GM12878 (cell line): ENCODE results near the gene PCDHB9. TPM values are rescaled to one million over a fixed set of nuclear protein-coding genes. Genes with fewer than 3 reads are reported as not detected.

Experiments
- ATAC-seq: fragments of 200-7000 bp; cut with Tn5 transposase; 3 replicates; pipeline ENCODE4 v1.9.1; 2020; ENCODE audit warnings: mild to moderate bottlenecking, moderate library complexity
- BruUV-seq: library from RNA; stranded (reverse); fragments of 400-500 nt; replicated peaks from 2 replicates; lab custom pipeline; 2021; lab: Mats Ljungman, UMichigan
- CTCF ChIA-PET: fragments of 300-600 bp; sonication (Branson Sonifier 250); formaldehyde crosslinking; extraction: SDS; loops from one replicate; lab custom pipeline; 2021; ENCODE audit warnings: inconsistent platforms; lab: Yijun Ruan, JAX
- POLR2A ChIA-PET: fragments of 350-600 bp; formaldehyde crosslinking; extraction: SDS; loops from one replicate; lab custom pipeline; 2021; ENCODE audit warnings: inconsistent platforms; lab: Charles Lee
- RAD21 ChIA-PET: fragments of 300-600 bp; sonication (Branson Sonifier 250); formaldehyde crosslinking; loops from one replicate; lab custom pipeline; 2023; ENCODE audit warnings: antibody characterized with exemption; ENCODE audit not compliant: unreplicated experiment; lab: Charles Lee
- SMC1A ChIA-PET: fragments of 300-600 bp; sonication (Branson Sonifier 250); formaldehyde crosslinking; loops from one replicate; lab custom pipeline; 2023; ENCODE audit not compliant: unreplicated experiment, uncharacterized antibody; lab: Charles Lee
- DNase-seq: peaks from one replicate; pipeline ENCODE4 v3.0.0-alpha.2; 2011; ENCODE audit warnings: low read depth, low spot score
- FAIRE-seq: peaks from 3 replicates; lab custom pipeline; 2011; peaks lifted over from hg19 to GRCh38; lab: Jason Lieb, UNC
- H2AFZ ChIP-seq: 2 replicates; pipeline ENCODE4 v1.6.0; 2011; ENCODE audit warnings: low read depth, low read length, control low read depth; ENCODE audit not compliant: control insufficient read depth
- H3K27ac ChIP-seq: 2 replicates; pipeline ENCODE4 v1.5.1; 2011; ENCODE audit warnings: control low read depth; ENCODE audit not compliant: control insufficient read depth, insufficient read depth
- H3K27me3 ChIP-seq, 2 experiments: replicated peaks in 1 of 2; 2 replicates each; pipeline versions ENCODE4 v1.6.0 to v1.6.1; 2011; ENCODE audit warnings: low read length in 1 of 2; ENCODE audit not compliant: control insufficient read depth in 2 of 2, insufficient read depth in 2 of 2
- H3K36me3 ChIP-seq, 2 experiments: 2 replicates each; pipeline ENCODE4 v1.5.1; 2011; ENCODE audit warnings: low read length in 1 of 2; ENCODE audit not compliant: control insufficient read depth in 2 of 2, insufficient read depth in 2 of 2
- H3K4me1 ChIP-seq: 2 replicates; pipeline ENCODE4 v1.6.1; 2011; ENCODE audit warnings: mild to moderate bottlenecking, low read length, moderate library complexity, mixed read lengths; ENCODE audit not compliant: control insufficient read depth, insufficient read depth
- H3K4me2 ChIP-seq: 2 replicates; pipeline ENCODE4 v1.6.0; 2011; ENCODE audit warnings: control low read depth; ENCODE audit not compliant: control insufficient read depth, insufficient read depth
- H3K4me3 ChIP-seq: fragments of 200-600 bp; sonication (generic); 2 replicates; pipeline ENCODE4 v1.5.1; 2016
- H3K79me2 ChIP-seq: 2 replicates; pipeline ENCODE4 v1.6.0; 2011; ENCODE audit warnings: low read length; ENCODE audit not compliant: control insufficient read depth, insufficient read depth
- H3K9ac ChIP-seq: 2 replicates; pipeline ENCODE4 v1.8.0; 2011; ENCODE audit warnings: low read length, control low read depth, mixed read lengths; ENCODE audit not compliant: control insufficient read depth, insufficient read depth
- H3K9me3 ChIP-seq: replicated peaks from 3 replicates; pipeline ENCODE4 v1.5.1; 2011; ENCODE audit warnings: mild to moderate bottlenecking, low read length; ENCODE audit not compliant: control insufficient read depth, insufficient read depth
- H4K20me1 ChIP-seq: 2 replicates; pipeline ENCODE4 v1.6.0; 2011; ENCODE audit not compliant: control insufficient read depth, insufficient read depth
- CBX3 ChIP-seq: fragments of 200-600 bp; sonication (generic); IDR thresholded peaks from 2 replicates; pipeline ENCODE4 v1.6.1; 2016; ENCODE audit warnings: low read depth, borderline replicate concordance
- DPF2 ChIP-seq: fragments of 450-650 bp; IDR thresholded peaks from 2 replicates; pipeline ENCODE4 v1.6.1; 2017; ENCODE audit warnings: mild to moderate bottlenecking
- E4F1 ChIP-seq: fragments of 450-650 bp; IDR thresholded peaks from 2 replicates; pipeline ENCODE4 v1.6.1; 2018; ENCODE audit warnings: borderline replicate concordance, mild to moderate bottlenecking; ENCODE audit not compliant: partially characterized antibody
- FOXM1 ChIP-seq: IDR thresholded peaks from 2 replicates; pipeline ENCODE4 v1.6.1; 2012; ENCODE audit warnings: low read depth, mild to moderate bottlenecking, inconsistent platforms, low read length, moderate library complexity
- HDGF ChIP-seq: fragments of 450-650 bp; IDR thresholded peaks from 2 replicates; pipeline ENCODE4 v1.6.1; 2016; ENCODE audit warnings: antibody characterized with exemption
- KAT2A ChIP-seq: conservative IDR thresholded peaks from 2 replicates; pipeline ENCODE4 v1.6.1; 2011; ENCODE audit warnings: low read depth, low read length; ENCODE audit not compliant: control insufficient read depth
- MYC ChIP-seq: IDR thresholded peaks from 2 replicates; pipeline ENCODE4 v1.6.1; 2011; ENCODE audit warnings: mild to moderate bottlenecking, low read length, moderate library complexity, inconsistent platforms; ENCODE audit not compliant: insufficient read depth, insufficient replicate concordance, insufficient read length, severe bottlenecking
- PAX8 ChIP-seq: fragments of 450-650 bp; IDR thresholded peaks from 2 replicates; pipeline ENCODE4 v1.6.1; 2017; ENCODE audit warnings: mild to moderate bottlenecking, moderate library complexity
- RCOR1 ChIP-seq: conservative IDR thresholded peaks from 2 replicates; pipeline ENCODE4 v1.6.1; 2012; ENCODE audit warnings: low read depth, low read length, improper control_type of control experiment
- SRF ChIP-seq, 2 experiments: IDR thresholded peaks; 2 replicates each; pipeline ENCODE4 v1.6.1; 2011; ENCODE audit warnings: low read depth in 2 of 2, low read length in 2 of 2, mild to moderate bottlenecking in 1 of 2, moderate library complexity in 1 of 2
- TCF12 ChIP-seq: IDR thresholded peaks from 2 replicates; pipeline ENCODE4 v1.6.1; 2011; ENCODE audit warnings: low read depth, mild to moderate bottlenecking, low read length
- ZBTB11 ChIP-seq: fragments of 450-650 bp; formaldehyde crosslinking; IDR thresholded peaks from 2 replicates; pipeline ENCODE4 v1.5.0; 2022; ENCODE audit warnings: mild to moderate bottlenecking, missing genetic modification characterization
- WGBS: methylation state at CpG from one replicate; pipeline ENCODE4 v1.1.6; 2016; ENCODE audit warnings: low lambda C conversion rate; ENCODE audit not compliant: insufficient replicate concordance, insufficient coverage; ENCODE audit errors: missing lambda C conversion rate; 5-methylcytosine and 5-hydroxymethylcytosine counted together
- in situ Hi-C: fragments of 300-500 bp; cut with MboI; formaldehyde crosslinking; loops from 9 replicates; pipeline ENCODE4 v1.14.3; 2018; ENCODE audit warnings: mixed read lengths
- intact Hi-C: fragments of 100-400 bp; cut with micrococcal nuclease; formaldehyde crosslinking; loops from one replicate; pipeline ENCODE4 v1.14.2; 2022; ENCODE audit not compliant: unreplicated experiment
- polyA plus RNA-seq, 11 experiments: library from polyadenylated mRNA; depleted of rRNA in 4 of 11; unstranded in 6 of 11; stranded (reverse) in 5 of 11; fragments of >200 nt; fragmentation: Nextera tagmentation in 4 of 11; fragmentation: Illumina TruSeq in 1 of 11; extraction: Ambion mirVana in 4 of 11; extraction: Trizol in 1 of 11; gene quantifications; 1 replicate in 1 of 11; 2 replicates in 10 of 11; pipeline versions ENCODE4 v1.2.1 to v1.2.3, GENCODE V29; 2011 to 2016; ENCODE audit warnings: inconsistent platforms in 2 of 11, missing spikeins in 2 of 11, low read depth in 1 of 11
- total RNA-seq, 4 experiments: library from RNA; depleted of rRNA in 3 of 4; stranded (reverse); fragments of >200 nt in 3 of 4; fragmentation: Illumina TruSeq in 1 of 4; extraction: Trizol in 1 of 4; gene quantifications; 2 replicates each; pipeline versions ENCODE4 v1.2.1 to v1.2.3, GENCODE V29; 2013 to 2021
- TF ChIP-seq, protein P1 (sequence below): fragments of 150-350 bp; IDR thresholded peaks from 2 replicates; pipeline ENCODE4 v1.6.1; 2016; ENCODE audit warnings: low read depth, low read length
- TF ChIP-seq, protein P2 (sequence below): IDR thresholded peaks from 2 replicates; pipeline ENCODE4 v1.6.1; 2011; ENCODE audit warnings: mild to moderate bottlenecking, low read depth, low read length, moderate library complexity; ENCODE audit not compliant: insufficient replicate concordance

The PCDHB9 gene
- total and polyA plus RNA-seq, 10 of the 15 experiments (the other 5 are each of a cell fraction or from before 2014, with no cell fraction given): 0.01 to 0.45 (median 0.13) TPM; not detected in 4

- WGBS: 37% methylated on average over 1 of the region's 1 CpG
- no peak overlapping the region for H3K27ac ChIP-seq
- H3K9ac ChIP-seq: no peak overlapping the region
- H3K4me1 ChIP-seq: no peaks in the 10 kb centered on the region
- CTCF ChIA-PET: no interaction called here
- H3K4me2 ChIP-seq: no peak overlapping the region
- SMC1A ChIA-PET: no interaction called here
- FAIRE-seq (no peak), ATAC-seq (no peak), DNase-seq (no peak)
- RAD21 ChIA-PET: no interaction called here
- no peaks in the 10 kb centered on the region for H3K27me3 ChIP-seq
- in situ Hi-C loops: no loop called here
- no TSS peak for BruUV-seq
- no peaks in the 10 kb centered on the region for H3K79me2 ChIP-seq
- intact Hi-C loops: loop anchor here (10.0 kb wide), 1 partner anchor 384 kb away; no protein-coding TSS in a partner anchor
- POLR2A ChIA-PET: no interaction called here
- no peaks in the 10 kb centered on the region for H3K36me3 ChIP-seq
- H4K20me1 ChIP-seq: no peaks in the 10 kb centered on the region
- no peaks in the 10 kb centered on the region; the same call in 2 of the 3 replicates for H3K9me3 ChIP-seq
- H2AFZ ChIP-seq: no peak overlapping the region
- no peak overlapping the region for H3K4me3 ChIP-seq
- TF ChIP-seq MYC (no peak), RCOR1 (no peak), HDGF (no peak), DPF2 (no peak), FOXM1 (no peak), E4F1 (no peak), ZBTB11 (CRISPR knock-in tag) (no peak), CBX3 (no peak), KAT2A (no peak), PAX8 (no peak), SRF (IDR thresholded peaks at IDR 0.05; ENCODE audit: low read depth in 2 of 2, low read length in 2 of 2) (no peak), TCF12 (no peak)
- TF ChIP-seq, protein P1, sequence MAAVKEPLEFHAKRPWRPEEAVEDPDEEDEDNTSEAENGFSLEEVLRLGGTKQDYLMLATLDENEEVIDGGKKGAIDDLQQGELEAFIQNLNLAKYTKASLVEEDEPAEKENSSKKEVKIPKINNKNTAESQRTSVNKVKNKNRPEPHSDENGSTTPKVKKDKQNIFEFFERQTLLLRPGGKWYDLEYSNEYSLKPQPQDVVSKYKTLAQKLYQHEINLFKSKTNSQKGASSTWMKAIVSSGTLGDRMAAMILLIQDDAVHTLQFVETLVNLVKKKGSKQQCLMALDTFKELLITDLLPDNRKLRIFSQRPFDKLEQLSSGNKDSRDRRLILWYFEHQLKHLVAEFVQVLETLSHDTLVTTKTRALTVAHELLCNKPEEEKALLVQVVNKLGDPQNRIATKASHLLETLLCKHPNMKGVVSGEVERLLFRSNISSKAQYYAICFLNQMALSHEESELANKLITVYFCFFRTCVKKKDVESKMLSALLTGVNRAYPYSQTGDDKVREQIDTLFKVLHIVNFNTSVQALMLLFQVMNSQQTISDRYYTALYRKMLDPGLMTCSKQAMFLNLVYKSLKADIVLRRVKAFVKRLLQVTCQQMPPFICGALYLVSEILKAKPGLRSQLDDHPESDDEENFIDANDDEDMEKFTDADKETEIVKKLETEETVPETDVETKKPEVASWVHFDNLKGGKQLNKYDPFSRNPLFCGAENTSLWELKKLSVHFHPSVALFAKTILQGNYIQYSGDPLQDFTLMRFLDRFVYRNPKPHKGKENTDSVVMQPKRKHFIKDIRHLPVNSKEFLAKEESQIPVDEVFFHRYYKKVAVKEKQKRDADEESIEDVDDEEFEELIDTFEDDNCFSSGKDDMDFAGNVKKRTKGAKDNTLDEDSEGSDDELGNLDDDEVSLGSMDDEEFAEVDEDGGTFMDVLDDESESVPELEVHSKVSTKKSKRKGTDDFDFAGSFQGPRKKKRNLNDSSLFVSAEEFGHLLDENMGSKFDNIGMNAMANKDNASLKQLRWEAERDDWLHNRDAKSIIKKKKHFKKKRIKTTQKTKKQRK: no peak
- TF ChIP-seq, protein P2, sequence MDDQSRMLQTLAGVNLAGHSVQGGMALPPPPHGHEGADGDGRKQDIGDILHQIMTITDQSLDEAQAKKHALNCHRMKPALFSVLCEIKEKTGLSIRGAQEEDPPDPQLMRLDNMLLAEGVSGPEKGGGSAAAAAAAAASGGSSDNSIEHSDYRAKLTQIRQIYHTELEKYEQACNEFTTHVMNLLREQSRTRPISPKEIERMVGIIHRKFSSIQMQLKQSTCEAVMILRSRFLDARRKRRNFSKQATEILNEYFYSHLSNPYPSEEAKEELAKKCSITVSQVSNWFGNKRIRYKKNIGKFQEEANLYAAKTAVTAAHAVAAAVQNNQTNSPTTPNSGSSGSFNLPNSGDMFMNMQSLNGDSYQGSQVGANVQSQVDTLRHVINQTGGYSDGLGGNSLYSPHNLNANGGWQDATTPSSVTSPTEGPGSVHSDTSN: no peak
Observed at GRCh38 chr5:141180313-141180712, 6.6 kb upstream of the PCDHB9 start.
